Right ventricle myocardium superior (tissue), 1 donor: ENCODE results near the gene ASCC2. TPM values are rescaled to one million over a fixed set of nuclear protein-coding genes. Genes with fewer than 3 reads are reported as not detected.

Source experiments
- ATAC-seq: fragments of 200-7000 bp; cut with Tn5 transposase; one replicate; pipeline ENCODE4 v1.9.1; 2020; ENCODE audit warnings: mild to moderate bottlenecking; ENCODE audit not compliant: poor library complexity
- DNase-seq: peaks from one replicate; pipeline ENCODE4 v3.0.0-alpha.2; 2020
- intact Hi-C: fragments of 100-400 bp; cut with DNase I; formaldehyde crosslinking; loops from one replicate; pipeline ENCODE4 v1.11.2; 2022
- total RNA-seq: library from RNA; stranded (reverse); fragmentation: NEBNext Ultra II Directional; extraction: Animal tissue kit (Norgen Biotek cat#: 25700); gene quantifications from one replicate; pipeline ENCODE4 v1.2.1, GENCODE V29; 2021
- donor health status: DM: no; HTN: yes; CAD: no; lungs with severe emphysema.

The ASCC2 gene
- total RNA-seq, 1 donor from 2014 or later: 28.5 TPM

- intact Hi-C loops: no loop called here
- no peak for DNase-seq
- peak; percentile 31 for ATAC-seq
Measured at GRCh38 chr22:29750559-29751538, 87.2 kb downstream of the ASCC2 start.

- intact Hi-C loops: no loop called here
- ATAC-seq: no peak
- no peak for DNase-seq
Measured at GRCh38 chr22:29750029-29750428, 88.0 kb downstream of the ASCC2 start.

- intact Hi-C loops: no loop called here
- DNase-seq (no peak), ATAC-seq (no peak)
Measured at GRCh38 chr22:29748248-29748893, 89.7 kb downstream of the ASCC2 start.

DNA sequence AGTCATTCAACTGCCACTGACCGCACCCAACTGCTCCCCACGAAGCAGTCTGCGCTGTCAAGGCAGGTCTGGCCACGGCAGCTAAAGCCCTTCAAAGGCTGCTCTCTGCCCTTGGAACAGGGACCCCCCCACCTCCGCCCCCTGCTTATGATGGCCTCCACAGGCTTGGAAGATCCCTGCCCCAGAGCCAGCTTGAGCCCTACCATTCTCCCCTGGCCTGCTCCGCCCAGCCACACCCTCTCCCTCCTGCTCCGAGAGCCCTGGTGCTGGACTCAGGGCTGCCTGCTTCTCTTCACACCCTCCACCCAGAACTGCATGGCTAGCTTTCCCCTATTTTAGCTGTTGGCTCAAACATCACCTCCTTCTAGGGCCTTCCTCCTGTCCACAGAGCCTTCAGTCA, 90.2 kb downstream of the ASCC2 start:
- DNase-seq: no peak
- intact Hi-C loops: no loop called here
- ATAC-seq: no peak

DNA sequence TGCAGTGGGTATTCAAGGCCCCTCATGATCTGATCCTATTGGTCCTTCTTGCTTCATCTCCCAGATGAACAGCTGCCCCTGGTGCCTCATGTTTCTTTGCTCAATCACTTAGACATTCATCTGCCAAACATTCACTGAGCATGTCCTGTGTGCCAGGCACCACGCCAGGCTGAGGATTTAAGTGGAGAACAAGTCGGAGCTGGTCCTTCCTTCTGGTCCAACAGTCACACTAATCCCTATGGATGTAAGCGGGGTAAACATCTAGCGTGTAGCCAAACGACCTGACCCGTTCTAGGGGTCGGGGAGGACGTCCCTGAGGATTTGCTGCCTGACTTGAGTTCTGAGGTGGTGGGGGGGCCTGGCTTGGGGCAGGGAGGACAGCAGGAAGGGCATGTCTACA, 93.2 kb downstream of the ASCC2 start:
- intact Hi-C loops: no loop called here
- peak; percentile 58 for DNase-seq
- peak; percentile 20 for ATAC-seq

- intact Hi-C loops: no loop called here
- DNase-seq (no peak), ATAC-seq (no peak)
Measured at GRCh38 chr22:29742326-29742725, 95.7 kb downstream of the ASCC2 start.

- DNase-seq: no peak
- ATAC-seq: no peak
- intact Hi-C loops: no loop called here
Measured at GRCh38 chr22:29741926-29742325, 96.1 kb downstream of the ASCC2 start.

DNA sequence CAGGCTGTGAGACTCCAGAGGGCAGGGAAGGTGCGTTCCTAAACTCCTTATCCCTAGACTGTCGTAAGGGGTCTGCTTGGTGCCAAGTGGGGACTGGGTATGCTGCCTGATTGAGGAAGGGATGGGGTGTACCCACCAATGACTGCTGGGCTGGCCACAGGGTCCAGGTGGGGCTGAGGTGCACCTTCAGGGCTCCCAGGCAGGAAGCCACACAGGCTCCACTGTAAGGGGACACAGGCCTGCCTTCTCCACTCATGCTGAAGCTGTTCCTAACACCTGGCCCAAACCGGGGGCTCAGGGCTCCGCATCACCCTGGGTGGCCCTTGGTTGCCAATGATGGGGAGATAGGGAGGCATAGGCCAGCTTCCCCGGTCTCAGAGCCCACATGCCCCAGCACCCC, 97.9 kb downstream of the ASCC2 start:
- DNase-seq: no peak
- intact Hi-C loops: no loop called here
- no peak for ATAC-seq

GRCh38 chr22:29739346-29739875, 98.7 kb downstream of the ASCC2 start:
- no peak for ATAC-seq
- intact Hi-C loops: no loop called here
- no peak for DNase-seq

Other genes with a start within 250 kb of the ASCC2 start
- 40.6 TPM for gene NF2, start 234.6 kb downstream of the ASCC2 start, total RNA-seq
- gene CABP7, start 118.3 kb downstream of the ASCC2 start, total RNA-seq: not detected
- gene ZMAT5, start 71.3 kb downstream of the ASCC2 start, total RNA-seq: 20.3 TPM
- 381 TPM for gene UQCR10, start 70.9 kb downstream of the ASCC2 start, total RNA-seq
- gene MTMR3, start 44.9 kb upstream of the ASCC2 start, total RNA-seq: 29.9 TPM
- gene HORMAD2, start 242.2 kb upstream of the ASCC2 start, total RNA-seq: not detected